Nucleus accumbens (tissue), 56 donors: ENCODE measurements around the gene CDY1.
"Not testable (repeated sequence)": the region's sequence is repeated elsewhere in the genome, so short reads cannot be mapped to it uniquely, and the experiment has no call there.

Experiments
- DNase-seq, 56 donors: peaks; one replicate each; lab custom pipeline; 2025; lab: John Stamatoyannopoulos, UW

The CDY1 gene

GRCh38 chrY:25621817-25622216 lies at the start of gene CDY1:
Gene CDY1, plus strand, starts transcription at chrY:25622117. Its CDS starts 326 bp downstream, at chrY:25622443.
- not testable (repeated sequence) for DNase-seq

GRCh38 chrY:25593336-25593735 lies 28.6 kb upstream of the CDY1 start:
- not testable (repeated sequence) for DNase-seq

GRCh38 chrY:25620209-25620608 lies 1.7 kb upstream of the CDY1 start:
- DNase-seq = not testable (repeated sequence)

- DNase-seq = not testable (repeated sequence)
Measured at GRCh38 chrY:25626524-25626923, 4.6 kb downstream of the CDY1 start.

GRCh38 chrY:25630383-25631112 lies 8.6 kb downstream of the CDY1 start:
- not testable (repeated sequence) for DNase-seq

GRCh38 chrY:25639852-25640251 lies 17.9 kb downstream of the CDY1 start:
- DNase-seq = not testable (repeated sequence)

GRCh38 chrY:25643024-25643915 lies 21.4 kb downstream of the CDY1 start:
- DNase-seq = not testable (repeated sequence)
